ENCODE data around the gene CCDC7. TPM values are rescaled to one million over a fixed set of nuclear protein-coding genes. Genes with fewer than 3 reads are reported as not detected.
"Not testable (repeated sequence)": the region's sequence is repeated elsewhere in the genome, so short reads cannot be mapped to it uniquely, and the experiment has no call there.

Gene CCDC7
- total RNA-seq, 1 donor from 2014 or later = 6.7 TPM

- peaks cover 4% of the 10 kb centered on the region for H3K27me3 Mint-ChIP-seq (ENCODE audit: unreplicated experiment)
- peak overlapping the region; percentile 93 for H3K27ac Mint-ChIP-seq (ENCODE audit: unreplicated experiment)
Observed at GRCh38 chr10:32909456-32909855, 463.5 kb downstream of the CCDC7 start.

GRCh38 chr10:32909970-32910369 is 464.0 kb downstream of the CCDC7 start:
- peak overlapping the region; percentile 93 for H3K27ac Mint-ChIP-seq (ENCODE audit: unreplicated experiment)
- H3K36me3 Mint-ChIP-seq (ENCODE audit: unreplicated experiment) = peaks cover 24% of the 10 kb centered on the region
- H3K27me3 Mint-ChIP-seq (ENCODE audit: unreplicated experiment); DNase-seq; H3K9me3 Mint-ChIP-seq (ENCODE audit: unreplicated experiment): not testable (repeated sequence)
- peaks cover 15% of the 10 kb centered on the region for H3K4me1 Mint-ChIP-seq (ENCODE audit: low read depth, unreplicated experiment)
- H3K4me3 Mint-ChIP-seq (ENCODE audit: unreplicated experiment) = peak overlapping the region; percentile 21

More at GRCh38 chr10:32909456-32909855, 463.5 kb downstream of the CCDC7 start:
- no peak for DNase-seq
- peaks cover 19% of the 10 kb centered on the region for H3K36me3 Mint-ChIP-seq (ENCODE audit: unreplicated experiment)
- H3K4me1 Mint-ChIP-seq (ENCODE audit: low read depth, unreplicated experiment) = peaks cover 15% of the 10 kb centered on the region
- H3K9me3 Mint-ChIP-seq (ENCODE audit: unreplicated experiment) = peaks cover 5% of the 10 kb centered on the region
- peak overlapping the region; percentile 59 for H3K4me3 Mint-ChIP-seq (ENCODE audit: unreplicated experiment)
- TF ChIP-seq CTCF (IDR thresholded peaks at IDR 0.05; ENCODE audit: partially characterized antibody, unreplicated experiment) = no peak

GRCh38 chr10:32911285-32912016 is 465.5 kb downstream of the CCDC7 start:
- Mint-ChIP-seq H3K36me3 (ENCODE audit: unreplicated experiment) (peaks cover 35% of the 10 kb centered on the region), H3K4me1 (ENCODE audit: low read depth, unreplicated experiment) (peaks cover 15% of the 10 kb centered on the region), H3K4me3 (ENCODE audit: unreplicated experiment) (no peak overlapping the region), H3K27me3 (ENCODE audit: unreplicated experiment) (peaks cover 4% of the 10 kb centered on the region), H3K27ac (ENCODE audit: unreplicated experiment) (no peak overlapping the region), H3K9me3 (ENCODE audit: unreplicated experiment) (peaks cover 5% of the 10 kb centered on the region)
- DNase-seq = no peak
- no peak for TF ChIP-seq CTCF (IDR thresholded peaks at IDR 0.05; ENCODE audit: partially characterized antibody, unreplicated experiment)

- not testable (repeated sequence) for DNase-seq; H3K4me3 Mint-ChIP-seq (ENCODE audit: unreplicated experiment); H3K27me3 Mint-ChIP-seq (ENCODE audit: unreplicated experiment); H3K27ac Mint-ChIP-seq (ENCODE audit: unreplicated experiment); H3K9me3 Mint-ChIP-seq (ENCODE audit: unreplicated experiment); H3K4me1 Mint-ChIP-seq (ENCODE audit: low read depth, unreplicated experiment)
- H3K36me3 Mint-ChIP-seq (ENCODE audit: unreplicated experiment) = peaks cover 32% of the 10 kb centered on the region
Observed at GRCh38 chr10:32917817-32918216, 471.9 kb downstream of the CCDC7 start.

GRCh38 chr10:32922170-32922569 is 476.2 kb downstream of the CCDC7 start:
- Mint-ChIP-seq H3K9me3 (ENCODE audit: unreplicated experiment) (no peaks in the 10 kb centered on the region), H3K4me1 (ENCODE audit: low read depth, unreplicated experiment) (no peaks in the 10 kb centered on the region), H3K36me3 (ENCODE audit: unreplicated experiment) (peaks cover 22% of the 10 kb centered on the region), H3K4me3 (ENCODE audit: unreplicated experiment) (no peak overlapping the region), H3K27me3 (ENCODE audit: unreplicated experiment) (no peaks in the 10 kb centered on the region), H3K27ac (ENCODE audit: unreplicated experiment) (no peak overlapping the region)
- no peak for TF ChIP-seq CTCF (IDR thresholded peaks at IDR 0.05; ENCODE audit: partially characterized antibody, unreplicated experiment)
- no peak for DNase-seq

- H3K4me1 Mint-ChIP-seq (ENCODE audit: low read depth, unreplicated experiment) = no peaks in the 10 kb centered on the region
- no peak for DNase-seq
- H3K27ac Mint-ChIP-seq (ENCODE audit: unreplicated experiment) = peak overlapping the region; percentile 10
- H3K9me3 Mint-ChIP-seq (ENCODE audit: unreplicated experiment) = no peaks in the 10 kb centered on the region
- H3K36me3 Mint-ChIP-seq (ENCODE audit: unreplicated experiment) = peaks cover 20% of the 10 kb centered on the region
- no peaks in the 10 kb centered on the region for H3K27me3 Mint-ChIP-seq (ENCODE audit: unreplicated experiment)
- no peak overlapping the region for H3K4me3 Mint-ChIP-seq (ENCODE audit: unreplicated experiment)
- no peak for TF ChIP-seq CTCF (IDR thresholded peaks at IDR 0.05; ENCODE audit: partially characterized antibody, unreplicated experiment)
Observed at GRCh38 chr10:32923134-32923533, 477.2 kb downstream of the CCDC7 start.

All from glutamatergic neuron (in vitro differentiated cells).